Measurements from ENCODE around the gene ANTXR1.

DNA sequence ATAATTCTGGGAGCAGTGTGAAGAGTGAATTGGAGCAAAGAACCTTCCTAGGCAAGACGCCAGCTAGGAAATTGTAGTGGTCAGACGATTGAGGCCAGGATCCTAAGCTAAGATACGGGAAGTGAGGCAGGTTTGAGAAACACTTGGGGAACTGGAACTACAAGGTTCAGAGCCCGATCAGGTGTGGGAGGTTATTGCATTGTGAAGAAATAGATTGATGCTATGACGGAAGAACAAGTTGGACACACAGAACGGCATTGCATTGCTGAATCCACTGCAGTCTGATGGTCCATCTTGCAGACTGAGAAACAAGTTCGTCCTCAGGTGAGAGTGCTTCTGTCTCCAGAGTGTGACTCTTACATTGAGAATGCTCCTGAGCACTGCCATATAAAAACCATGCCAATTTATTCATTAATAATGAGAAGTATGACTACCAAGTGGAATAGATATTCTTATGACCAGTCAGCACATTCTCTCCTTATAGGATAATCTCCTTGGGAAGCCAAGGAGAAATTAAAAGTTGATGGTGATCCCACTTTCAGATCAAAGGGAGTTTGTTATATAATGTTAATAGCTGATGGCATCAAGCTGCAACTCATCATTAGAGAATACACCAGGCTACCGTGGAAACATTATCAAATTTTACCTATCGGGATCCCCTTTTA is 30.9 kb downstream of the ANTXR1 start:
- TF ChIP-seq, protein P1, sequence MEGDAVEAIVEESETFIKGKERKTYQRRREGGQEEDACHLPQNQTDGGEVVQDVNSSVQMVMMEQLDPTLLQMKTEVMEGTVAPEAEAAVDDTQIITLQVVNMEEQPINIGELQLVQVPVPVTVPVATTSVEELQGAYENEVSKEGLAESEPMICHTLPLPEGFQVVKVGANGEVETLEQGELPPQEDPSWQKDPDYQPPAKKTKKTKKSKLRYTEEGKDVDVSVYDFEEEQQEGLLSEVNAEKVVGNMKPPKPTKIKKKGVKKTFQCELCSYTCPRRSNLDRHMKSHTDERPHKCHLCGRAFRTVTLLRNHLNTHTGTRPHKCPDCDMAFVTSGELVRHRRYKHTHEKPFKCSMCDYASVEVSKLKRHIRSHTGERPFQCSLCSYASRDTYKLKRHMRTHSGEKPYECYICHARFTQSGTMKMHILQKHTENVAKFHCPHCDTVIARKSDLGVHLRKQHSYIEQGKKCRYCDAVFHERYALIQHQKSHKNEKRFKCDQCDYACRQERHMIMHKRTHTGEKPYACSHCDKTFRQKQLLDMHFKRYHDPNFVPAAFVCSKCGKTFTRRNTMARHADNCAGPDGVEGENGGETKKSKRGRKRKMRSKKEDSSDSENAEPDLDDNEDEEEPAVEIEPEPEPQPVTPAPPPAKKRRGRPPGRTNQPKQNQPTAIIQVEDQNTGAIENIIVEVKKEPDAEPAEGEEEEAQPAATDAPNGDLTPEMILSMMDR (conservative IDR thresholded peaks at IDR 0.05 in 1 of 2, IDR thresholded peaks at IDR 0.05 in 1 of 2; ENCODE audit: low read depth in 1 of 2, low read length in 2 of 2), result no peak
- TF ChIP-seq EZH2 (IDR thresholded peaks at IDR 0.05; ENCODE audit: low read length, missing control alignments), result no peak
